Measurements from ENCODE around the gene CIC.

CIC gene

GRCh38 chr19:42244347-42245220, 24.5 kb upstream of the CIC start:
- peak; percentile 78 for DNase-seq (ENCODE audit: low read depth)

GRCh38 chr19:42245231-42245630, 23.8 kb upstream of the CIC start:
- DNase-seq (ENCODE audit: low read depth): no peak

GRCh38 chr19:42246143-42246921, 22.7 kb upstream of the CIC start:
- DNase-seq (ENCODE audit: low read depth): no peak

GRCh38 chr19:42246922-42247639, 22.0 kb upstream of the CIC start:
- no peak for DNase-seq (ENCODE audit: low read depth)

- DNase-seq (ENCODE audit: low read depth): no peak
Observed at GRCh38 chr19:42247640-42248199, 21.3 kb upstream of the CIC start.

- no peak for DNase-seq (ENCODE audit: low read depth)
Observed at GRCh38 chr19:42248270-42249148, 20.5 kb upstream of the CIC start.

GRCh38 chr19:42249149-42249750, 19.8 kb upstream of the CIC start:
- DNase-seq (ENCODE audit: low read depth): no peak

- DNase-seq (ENCODE audit: low read depth): no peak
Observed at GRCh38 chr19:42249769-42250168, 19.3 kb upstream of the CIC start.

- no peak for DNase-seq (ENCODE audit: low read depth)
Observed at GRCh38 chr19:42250183-42250665, 18.8 kb upstream of the CIC start.

GRCh38 chr19:42250666-42251531, 18.2 kb upstream of the CIC start:
- DNase-seq (ENCODE audit: low read depth): no peak

GRCh38 chr19:42251572-42252358, 17.3 kb upstream of the CIC start:
- no peak for DNase-seq (ENCODE audit: low read depth)

- DNase-seq (ENCODE audit: low read depth): no peak
Observed at GRCh38 chr19:42252365-42253244, 16.4 kb upstream of the CIC start.

- DNase-seq (ENCODE audit: low read depth): no peak
Observed at GRCh38 chr19:42253245-42254088, 15.6 kb upstream of the CIC start.

- DNase-seq (ENCODE audit: low read depth): peak; percentile 45
Observed at GRCh38 chr19:42254089-42254849, 14.8 kb upstream of the CIC start.

GRCh38 chr19:42254850-42255765, 13.9 kb upstream of the CIC start, which contains the start of gene ERF:
Gene ERF, minus strand, starts transcription at chr19:42255128. Its CDS starts 129 bp downstream, at chr19:42254999.
- peak; percentile 88 for DNase-seq (ENCODE audit: low read depth)
